Hepatocyte (in vitro differentiated cells): ENCODE measurements around the gene DYNC2H1.

Experiments used
- EZH2 ChIP-seq: fragments of 200-600 bp; sonication (generic); IDR thresholded peaks from 2 replicates; pipeline ENCODE4 v1.6.1; 2016; ENCODE audit warnings: antibody characterized with exemption, mild to moderate bottlenecking, borderline replicate concordance
- EZH2phosphoT487 ChIP-seq: fragments of 200-600 bp; sonication (generic); IDR thresholded peaks from one replicate; pipeline ENCODE4 v1.6.1; 2018; ENCODE audit warnings: antibody characterized with exemption, mild to moderate bottlenecking, low read depth, moderate library complexity; ENCODE audit not compliant: unreplicated experiment, severe bottlenecking
- TF ChIP-seq, protein P1 (sequence below): fragments of 200-600 bp; sonication (generic); IDR thresholded peaks from 2 replicates; pipeline ENCODE4 v1.5.1; 2016; ENCODE audit warnings: antibody characterized with exemption, mild to moderate bottlenecking; ENCODE audit not compliant: poor library complexity

DNA sequence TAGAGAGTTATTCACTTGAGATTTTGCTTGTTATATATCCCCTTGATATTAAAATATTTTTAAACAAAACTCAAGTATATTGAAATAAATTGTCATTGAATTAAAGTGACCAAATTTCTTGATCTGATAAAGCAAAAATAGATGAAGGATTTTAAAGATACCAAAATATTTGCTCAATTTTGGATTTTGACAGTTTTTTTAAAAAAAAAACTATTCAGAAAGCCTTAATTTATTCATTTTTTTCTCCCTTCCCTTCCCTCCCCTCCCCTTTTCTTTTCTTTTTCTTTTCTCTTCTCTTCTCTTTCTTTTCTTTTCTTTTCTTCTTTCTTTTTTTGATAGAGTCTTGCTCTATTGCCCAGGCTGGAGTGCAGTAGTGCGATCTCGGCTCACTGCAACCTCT, 163.7 kb downstream of the DYNC2H1 start:
- TF ChIP-seq, protein P1, sequence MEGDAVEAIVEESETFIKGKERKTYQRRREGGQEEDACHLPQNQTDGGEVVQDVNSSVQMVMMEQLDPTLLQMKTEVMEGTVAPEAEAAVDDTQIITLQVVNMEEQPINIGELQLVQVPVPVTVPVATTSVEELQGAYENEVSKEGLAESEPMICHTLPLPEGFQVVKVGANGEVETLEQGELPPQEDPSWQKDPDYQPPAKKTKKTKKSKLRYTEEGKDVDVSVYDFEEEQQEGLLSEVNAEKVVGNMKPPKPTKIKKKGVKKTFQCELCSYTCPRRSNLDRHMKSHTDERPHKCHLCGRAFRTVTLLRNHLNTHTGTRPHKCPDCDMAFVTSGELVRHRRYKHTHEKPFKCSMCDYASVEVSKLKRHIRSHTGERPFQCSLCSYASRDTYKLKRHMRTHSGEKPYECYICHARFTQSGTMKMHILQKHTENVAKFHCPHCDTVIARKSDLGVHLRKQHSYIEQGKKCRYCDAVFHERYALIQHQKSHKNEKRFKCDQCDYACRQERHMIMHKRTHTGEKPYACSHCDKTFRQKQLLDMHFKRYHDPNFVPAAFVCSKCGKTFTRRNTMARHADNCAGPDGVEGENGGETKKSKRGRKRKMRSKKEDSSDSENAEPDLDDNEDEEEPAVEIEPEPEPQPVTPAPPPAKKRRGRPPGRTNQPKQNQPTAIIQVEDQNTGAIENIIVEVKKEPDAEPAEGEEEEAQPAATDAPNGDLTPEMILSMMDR: no peak
- no peak for TF ChIP-seq EZH2
- TF ChIP-seq EZH2phosphoT487: no peak
